Ovary (tissue), 3 donors: ENCODE data around the gene CCDC33.

ENCODE experiments used
- EP300 ChIP-seq: sonication (generic); formaldehyde crosslinking; IDR thresholded peaks from one replicate; pipeline ENCODE4 v1.6.1; 2017; ENCODE audit warnings: antibody characterized with exemption
- POLR2A ChIP-seq: fragments of 450-650 bp; IDR thresholded peaks from one replicate; pipeline ENCODE4 v1.6.1; 2017; ENCODE audit warnings: antibody characterized with exemption, mild to moderate bottlenecking, moderate library complexity
- TF ChIP-seq, protein P1 (sequence below), 3 donors: fragments of 450-650 bp in 2 of 3; fragments of 200-600 bp in 1 of 3; IDR thresholded peaks; one replicate each; pipeline versions ENCODE4 v1.5.1 to v1.8.0; 2016 to 2022; ENCODE audit warnings: antibody characterized with exemption in 3 of 3, mild to moderate bottlenecking in 1 of 3
- donor health status: DM: no; HTN: no; CAD: no.

GRCh38 chr15:74199297-74199652 lies 36.9 kb upstream of the CCDC33 start:
- TF ChIP-seq, protein P1, sequence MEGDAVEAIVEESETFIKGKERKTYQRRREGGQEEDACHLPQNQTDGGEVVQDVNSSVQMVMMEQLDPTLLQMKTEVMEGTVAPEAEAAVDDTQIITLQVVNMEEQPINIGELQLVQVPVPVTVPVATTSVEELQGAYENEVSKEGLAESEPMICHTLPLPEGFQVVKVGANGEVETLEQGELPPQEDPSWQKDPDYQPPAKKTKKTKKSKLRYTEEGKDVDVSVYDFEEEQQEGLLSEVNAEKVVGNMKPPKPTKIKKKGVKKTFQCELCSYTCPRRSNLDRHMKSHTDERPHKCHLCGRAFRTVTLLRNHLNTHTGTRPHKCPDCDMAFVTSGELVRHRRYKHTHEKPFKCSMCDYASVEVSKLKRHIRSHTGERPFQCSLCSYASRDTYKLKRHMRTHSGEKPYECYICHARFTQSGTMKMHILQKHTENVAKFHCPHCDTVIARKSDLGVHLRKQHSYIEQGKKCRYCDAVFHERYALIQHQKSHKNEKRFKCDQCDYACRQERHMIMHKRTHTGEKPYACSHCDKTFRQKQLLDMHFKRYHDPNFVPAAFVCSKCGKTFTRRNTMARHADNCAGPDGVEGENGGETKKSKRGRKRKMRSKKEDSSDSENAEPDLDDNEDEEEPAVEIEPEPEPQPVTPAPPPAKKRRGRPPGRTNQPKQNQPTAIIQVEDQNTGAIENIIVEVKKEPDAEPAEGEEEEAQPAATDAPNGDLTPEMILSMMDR (IDR thresholded peaks at IDR 0.05), result no peak
- TF ChIP-seq POLR2A, result no peak
- TF ChIP-seq EP300, result no peak
